PC-9 (cell line): ENCODE data around the gene TMEM225. TPM values are rescaled to one million over a fixed set of nuclear protein-coding genes. Genes with fewer than 3 reads are reported as not detected.

ENCODE experiments used
- Bru-seq: library from RNA; stranded (reverse); fragments of 400-500 nt; gene quantifications from one replicate; lab custom pipeline; 2021; lab: Mats Ljungman, UMichigan
- BruChase-seq, 2 experiments: library from RNA; stranded (reverse); fragments of 400-500 nt; gene quantifications; one replicate each; lab custom pipeline; 2021; lab: Mats Ljungman, UMichigan
- BruUV-seq: library from RNA; stranded (reverse); fragments of 400-500 nt; replicated peaks from 2 replicates; lab custom pipeline; 2021; lab: Mats Ljungman, UMichigan
- CTCF ChIA-PET: fragments of 300-600 bp; sonication (Branson Sonifier 250); formaldehyde crosslinking; loops from one replicate; lab custom pipeline; 2022; ENCODE audit warnings: antibody characterized with exemption; lab: Charles Lee
- POLR2A ChIA-PET: fragments of 300-600 bp; sonication (Branson Sonifier 250); formaldehyde crosslinking; loops from one replicate; lab custom pipeline; 2022; ENCODE audit warnings: antibody characterized with exemption; ENCODE audit not compliant: unreplicated experiment; lab: Charles Lee
- DNase-seq, 2 experiments: peaks; one replicate each; pipeline versions ENCODE4 v3.0.0 to v3.0.0-alpha.2; 2015 to 2022; ENCODE audit warnings: mixed read lengths in 1 of 2
- H2AFZ ChIP-seq: fragments of 200-600 bp; sonication (generic); 2 replicates; pipeline ENCODE4 v1.8.1; 2017; ENCODE audit warnings: antibody characterized with exemption
- H3F3A ChIP-seq: fragments of 200-600 bp; sonication (generic); 2 replicates; pipeline ENCODE4 v1.8.1; 2017; ENCODE audit warnings: antibody characterized with exemption, mild to moderate bottlenecking, low read depth; ENCODE audit not compliant: insufficient read depth
- H3K27ac ChIP-seq: fragments of 200-600 bp; sonication (generic); 2 replicates; pipeline ENCODE4 v1.6.1; 2016; ENCODE audit warnings: mixed run types
- H3K27me3 ChIP-seq: fragments of 200-600 bp; sonication (generic); 2 replicates; pipeline ENCODE4 v1.6.1; 2016; ENCODE audit warnings: low read depth, mixed run types; ENCODE audit not compliant: insufficient read depth
- H3K36me3 ChIP-seq: fragments of 200-600 bp; sonication (generic); 2 replicates; pipeline ENCODE4 v1.6.1; 2016; ENCODE audit warnings: low read depth, mixed run types
- H3K4me1 ChIP-seq: fragments of 200-600 bp; sonication (generic); replicated peaks from 2 replicates; pipeline ENCODE4 v1.6.1; 2016; ENCODE audit warnings: mixed run types; ENCODE audit not compliant: insufficient read depth
- H3K4me2 ChIP-seq: fragments of 200-600 bp; sonication (generic); 2 replicates; pipeline ENCODE4 v1.6.1; 2017; ENCODE audit warnings: mixed run types
- H3K4me3 ChIP-seq: fragments of 200-600 bp; sonication (generic); 2 replicates; pipeline ENCODE4 v1.6.1; 2016; ENCODE audit warnings: mixed run types
- H3K79me2 ChIP-seq: fragments of 200-600 bp; sonication (generic); 2 replicates; pipeline ENCODE4 v1.6.1; 2017; ENCODE audit warnings: low read depth, mixed run types
- H3K9me2 ChIP-seq: fragments of 200-600 bp; sonication (generic); 2 replicates; pipeline ENCODE4 v1.8.1; 2017; ENCODE audit warnings: mild to moderate bottlenecking; ENCODE audit not compliant: insufficient read depth
- H3K9me3 ChIP-seq: fragments of 200-600 bp; sonication (generic); 2 replicates; pipeline ENCODE4 v1.8.1; 2016; ENCODE audit warnings: low read depth; ENCODE audit not compliant: insufficient read depth
- H4K20me1 ChIP-seq: fragments of 200-600 bp; sonication (generic); 2 replicates; pipeline ENCODE4 v1.8.1; 2017; ENCODE audit not compliant: insufficient read depth
- EZH2 ChIP-seq: fragments of 200-600 bp; sonication (generic); IDR thresholded peaks from 2 replicates; pipeline ENCODE4 v1.8.0; 2017; ENCODE audit warnings: antibody characterized with exemption, low read depth
- intact Hi-C: fragments of 100-400 bp; cut with micrococcal nuclease; formaldehyde crosslinking; loops from one replicate; pipeline ENCODE4 v1.10.0; 2022; ENCODE audit not compliant: unreplicated experiment
- long read RNA-seq: library from polyadenylated mRNA; stranded (forward); transcript quantifications from one replicate; pipeline ENCODE4 v2.0.0, GENCODE V29; 2022
- total RNA-seq: library from RNA; stranded (reverse); gene quantifications from 2 replicates; pipeline ENCODE4 v1.2.3, GENCODE V29; 2021
- TF ChIP-seq, protein P1 (sequence below): fragments of 200-600 bp; sonication (generic); conservative IDR thresholded peaks from 2 replicates; pipeline ENCODE4 v1.6.1; 2017; ENCODE audit warnings: mixed run types, antibody characterized with exemption, mild to moderate bottlenecking, moderate library complexity

Gene TMEM225, protein sequence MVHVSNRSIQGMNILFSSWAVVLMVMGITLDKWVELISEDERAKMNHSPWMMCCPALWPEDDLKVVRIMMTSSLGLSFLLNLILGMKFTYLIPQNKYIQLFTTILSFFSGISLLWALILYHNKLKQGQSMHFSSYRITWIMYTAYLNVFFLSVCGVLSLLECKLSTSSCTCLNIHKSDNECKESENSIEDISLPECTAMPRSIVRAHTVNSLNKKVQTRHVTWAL
- not detected in 2 replicates for total RNA-seq
- Bru-seq, nascent RNA = not detected
- BruChase-seq, experiment 1, labeled RNA remaining after a 2-hour chase = not detected
- not detected for BruChase-seq, experiment 2, labeled RNA remaining after a 6-hour chase
- long read RNA-seq = 0 reads

DNA sequence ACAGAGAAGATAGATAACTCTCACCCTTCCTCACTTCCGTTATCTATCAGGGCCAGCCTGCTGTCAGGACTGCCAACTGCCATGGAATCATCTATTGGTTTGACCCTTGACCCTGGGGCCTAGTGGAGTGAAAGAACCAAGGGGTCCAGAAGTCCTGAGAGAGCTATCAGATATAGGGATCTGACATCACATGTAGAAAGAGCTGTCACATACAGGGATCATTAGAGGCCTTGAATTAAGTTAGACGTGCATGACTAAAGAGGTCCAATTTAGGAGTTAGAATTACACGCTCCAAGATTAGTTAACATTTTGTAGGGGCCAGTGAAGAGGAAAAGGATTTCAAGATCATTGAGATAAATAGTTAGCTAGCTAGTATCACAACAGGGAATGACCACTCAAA is at the start of gene TMEM225:
TSS of gene TMEM225 (minus strand) at position 101 of the 400 bp plus-strand sequence. CDS start 245 bp downstream, outside the sequence.
- Histone ChIP-seq H4K20me1 (no peaks in the 10 kb centered on the region), H3F3A (no peaks in the 10 kb centered on the region), H3K4me2 (no peak within 1 kb of the TSS), H3K4me1 (no peaks in the 10 kb centered on the region), H3K9me2 (no peaks in the 10 kb centered on the region), H3K27me3 (no peaks in the 10 kb centered on the region), H3K36me3 (no peaks in the 10 kb centered on the region), H3K79me2 (no peaks in the 10 kb centered on the region), H2AFZ (no peak within 1 kb of the TSS), H3K9me3 (no peaks in the 10 kb centered on the region), H3K27ac (no peak within 1 kb of the TSS), H3K4me3 (no peak within 1 kb of the TSS)
- ChIA-PET POLR2A (no interaction called here), CTCF (no interaction called here)
- DNase-seq = no peak
- no TSS peak for BruUV-seq
- intact Hi-C loops = no loop called here
- no peak for TF ChIP-seq EZH2
- TF ChIP-seq, protein P1, sequence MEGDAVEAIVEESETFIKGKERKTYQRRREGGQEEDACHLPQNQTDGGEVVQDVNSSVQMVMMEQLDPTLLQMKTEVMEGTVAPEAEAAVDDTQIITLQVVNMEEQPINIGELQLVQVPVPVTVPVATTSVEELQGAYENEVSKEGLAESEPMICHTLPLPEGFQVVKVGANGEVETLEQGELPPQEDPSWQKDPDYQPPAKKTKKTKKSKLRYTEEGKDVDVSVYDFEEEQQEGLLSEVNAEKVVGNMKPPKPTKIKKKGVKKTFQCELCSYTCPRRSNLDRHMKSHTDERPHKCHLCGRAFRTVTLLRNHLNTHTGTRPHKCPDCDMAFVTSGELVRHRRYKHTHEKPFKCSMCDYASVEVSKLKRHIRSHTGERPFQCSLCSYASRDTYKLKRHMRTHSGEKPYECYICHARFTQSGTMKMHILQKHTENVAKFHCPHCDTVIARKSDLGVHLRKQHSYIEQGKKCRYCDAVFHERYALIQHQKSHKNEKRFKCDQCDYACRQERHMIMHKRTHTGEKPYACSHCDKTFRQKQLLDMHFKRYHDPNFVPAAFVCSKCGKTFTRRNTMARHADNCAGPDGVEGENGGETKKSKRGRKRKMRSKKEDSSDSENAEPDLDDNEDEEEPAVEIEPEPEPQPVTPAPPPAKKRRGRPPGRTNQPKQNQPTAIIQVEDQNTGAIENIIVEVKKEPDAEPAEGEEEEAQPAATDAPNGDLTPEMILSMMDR = no peak

DNA sequence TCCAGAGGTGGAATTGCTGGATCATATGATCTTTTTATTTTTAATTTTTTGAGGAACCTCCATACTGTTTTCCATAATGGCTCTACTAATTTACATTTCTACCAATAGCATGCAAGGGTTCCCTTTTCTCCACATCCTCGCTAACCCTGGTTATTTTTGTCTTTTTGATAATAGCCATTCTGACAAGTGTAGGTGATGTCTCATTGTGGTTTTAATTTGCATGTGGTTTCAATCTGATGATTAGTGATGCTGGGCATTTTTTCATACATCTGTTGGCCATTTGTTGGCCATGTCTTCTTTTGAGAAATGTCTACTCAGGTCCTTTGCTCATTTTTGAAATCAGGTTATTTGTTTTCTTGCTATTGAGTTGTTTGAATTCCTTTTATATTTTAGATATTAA is 38.6 kb upstream of the TMEM225 start:
- Histone ChIP-seq H3K4me2 (no peak overlapping the region), H3K4me1 (no peaks in the 10 kb centered on the region), H2AFZ (no peak overlapping the region), H4K20me1 (no peaks in the 10 kb centered on the region), H3F3A (no peaks in the 10 kb centered on the region), H3K9me3 (no peaks in the 10 kb centered on the region), H3K4me3 (no peak overlapping the region), H3K9me2 (no peaks in the 10 kb centered on the region), H3K36me3 (no peaks in the 10 kb centered on the region), H3K27ac (no peak overlapping the region), H3K27me3 (peaks cover 7% of the 10 kb centered on the region; the same call in 1 of the 2 replicates), H3K79me2 (no peaks in the 10 kb centered on the region)
- no peak for DNase-seq
- ChIA-PET POLR2A (no interaction called here), CTCF (no interaction called here)
- intact Hi-C loops = no loop called here
- no peak for TF ChIP-seq EZH2
- no TSS peak for BruUV-seq

DNA sequence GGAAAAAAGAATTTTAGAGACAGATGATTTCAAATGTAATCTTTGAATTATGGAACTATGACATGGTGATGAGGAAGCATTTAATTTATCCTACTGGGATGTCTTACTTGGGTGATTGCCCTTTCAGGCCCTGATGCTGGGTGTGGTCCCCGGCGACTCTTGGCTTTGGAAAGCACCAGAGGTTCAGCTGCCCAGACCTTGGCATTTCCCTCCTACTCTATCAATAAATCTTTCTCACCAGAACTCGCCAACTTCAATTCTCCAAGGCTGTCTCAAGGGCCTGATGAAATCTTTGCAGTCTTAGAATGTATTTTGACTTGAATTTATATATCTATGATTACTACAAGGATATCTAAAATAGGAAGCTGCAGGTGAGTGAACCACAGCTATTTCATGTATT is 35.5 kb upstream of the TMEM225 start:
- intact Hi-C loops = no loop called here
- CTCF ChIA-PET = no interaction called here

More for the DNA sequence above, 35.5 kb upstream of the TMEM225 start:
- TF ChIP-seq EZH2 = no peak
- TF ChIP-seq, protein P1 = no peak
- Histone ChIP-seq H2AFZ (no peak overlapping the region), H3K9me3 (no peaks in the 10 kb centered on the region), H3K9me2 (no peaks in the 10 kb centered on the region), H3K4me1 (no peaks in the 10 kb centered on the region), H3K36me3 (no peaks in the 10 kb centered on the region), H4K20me1 (no peaks in the 10 kb centered on the region; the same call in 1 of the 2 replicates), H3K27ac (no peak overlapping the region), H3K4me2 (no peak overlapping the region), H3K4me3 (no peak overlapping the region), H3K79me2 (no peaks in the 10 kb centered on the region), H3K27me3 (peaks cover 10% of the 10 kb centered on the region; the same call in 1 of the 2 replicates), H3F3A (no peaks in the 10 kb centered on the region)
- POLR2A ChIA-PET = no interaction called here
- BruUV-seq = no TSS peak
- DNase-seq = no peak
